ENCODE data around the gene CTDSP2. TPM values are rescaled to one million over a fixed set of nuclear protein-coding genes. Genes with fewer than 3 reads are reported as not detected.

CTDSP2 gene
- total RNA-seq, 1 donor from 2014 or later: 82.6 TPM

DNA sequence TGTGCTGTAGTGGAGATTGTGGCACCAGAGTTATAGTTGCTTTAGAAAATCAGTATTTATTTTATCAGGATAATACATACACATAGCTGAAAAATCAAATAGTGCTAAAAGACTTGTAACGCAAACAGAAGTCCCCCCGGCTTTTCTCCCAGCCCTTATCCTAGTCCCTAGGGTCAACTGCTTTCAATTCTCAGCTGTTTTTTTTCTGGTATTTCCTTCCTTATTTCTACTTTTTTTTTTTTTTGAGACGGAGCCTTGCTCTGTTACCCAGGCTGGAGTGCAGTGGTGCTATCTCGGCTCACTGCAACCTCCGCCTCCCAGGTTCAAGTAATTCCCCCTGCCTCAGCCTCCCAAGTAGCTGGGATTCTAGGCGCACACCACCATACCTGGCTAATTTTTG is 8.4 kb upstream of the CTDSP2 start:
- no peaks in the 10 kb centered on the region for H3K36me3 ChIP-seq
- TF ChIP-seq, protein P1, sequence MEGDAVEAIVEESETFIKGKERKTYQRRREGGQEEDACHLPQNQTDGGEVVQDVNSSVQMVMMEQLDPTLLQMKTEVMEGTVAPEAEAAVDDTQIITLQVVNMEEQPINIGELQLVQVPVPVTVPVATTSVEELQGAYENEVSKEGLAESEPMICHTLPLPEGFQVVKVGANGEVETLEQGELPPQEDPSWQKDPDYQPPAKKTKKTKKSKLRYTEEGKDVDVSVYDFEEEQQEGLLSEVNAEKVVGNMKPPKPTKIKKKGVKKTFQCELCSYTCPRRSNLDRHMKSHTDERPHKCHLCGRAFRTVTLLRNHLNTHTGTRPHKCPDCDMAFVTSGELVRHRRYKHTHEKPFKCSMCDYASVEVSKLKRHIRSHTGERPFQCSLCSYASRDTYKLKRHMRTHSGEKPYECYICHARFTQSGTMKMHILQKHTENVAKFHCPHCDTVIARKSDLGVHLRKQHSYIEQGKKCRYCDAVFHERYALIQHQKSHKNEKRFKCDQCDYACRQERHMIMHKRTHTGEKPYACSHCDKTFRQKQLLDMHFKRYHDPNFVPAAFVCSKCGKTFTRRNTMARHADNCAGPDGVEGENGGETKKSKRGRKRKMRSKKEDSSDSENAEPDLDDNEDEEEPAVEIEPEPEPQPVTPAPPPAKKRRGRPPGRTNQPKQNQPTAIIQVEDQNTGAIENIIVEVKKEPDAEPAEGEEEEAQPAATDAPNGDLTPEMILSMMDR (IDR thresholded peaks at IDR 0.05; ENCODE audit: borderline replicate concordance): no peak

GRCh38 chr12:57853864-57854556 is 7.5 kb upstream of the CTDSP2 start:
- H3K27ac ChIP-seq (replicated peaks): peak overlapping the region; percentile 87
- peaks cover 51% of the 10 kb centered on the region for H3K4me1 ChIP-seq
- TF ChIP-seq, protein P1 (IDR thresholded peaks at IDR 0.05; ENCODE audit: borderline replicate concordance): no peak
- intact Hi-C loops (cut with micrococcal nuclease): no loop called here
- DNase-seq: no peak
- no peak overlapping the region for H3K4me3 ChIP-seq
- no peaks in the 10 kb centered on the region for H3K36me3 ChIP-seq
- H3K27me3 ChIP-seq (ENCODE audit: low read depth): no peaks in the 10 kb centered on the region
- no peaks in the 10 kb centered on the region for H3K9me3 ChIP-seq (replicated peaks)

More for the DNA sequence above, 8.4 kb upstream of the CTDSP2 start:
- DNase-seq: no peak
- H3K9me3 ChIP-seq (replicated peaks): no peaks in the 10 kb centered on the region
- intact Hi-C loops (cut with micrococcal nuclease): no loop called here
- peaks cover 51% of the 10 kb centered on the region for H3K4me1 ChIP-seq
- peak overlapping the region; percentile 21 for H3K27ac ChIP-seq (replicated peaks)
- H3K27me3 ChIP-seq (ENCODE audit: low read depth): no peaks in the 10 kb centered on the region
- H3K4me3 ChIP-seq: no peak overlapping the region

GRCh38 chr12:57852620-57853500 is 6.3 kb upstream of the CTDSP2 start:
- intact Hi-C loops (cut with micrococcal nuclease): no loop called here
- Histone ChIP-seq H3K27me3 (ENCODE audit: low read depth) (no peaks in the 10 kb centered on the region), H3K9me3 (replicated peaks) (no peaks in the 10 kb centered on the region), H3K27ac (replicated peaks) (peak overlapping the region; percentile 87), H3K36me3 (no peaks in the 10 kb centered on the region), H3K4me3 (peak overlapping the region; percentile 67), H3K4me1 (peaks cover 51% of the 10 kb centered on the region)
- TF ChIP-seq, protein P1 (IDR thresholded peaks at IDR 0.05; ENCODE audit: borderline replicate concordance): peak; percentile 41
- peak; percentile 56 for DNase-seq

DNA sequence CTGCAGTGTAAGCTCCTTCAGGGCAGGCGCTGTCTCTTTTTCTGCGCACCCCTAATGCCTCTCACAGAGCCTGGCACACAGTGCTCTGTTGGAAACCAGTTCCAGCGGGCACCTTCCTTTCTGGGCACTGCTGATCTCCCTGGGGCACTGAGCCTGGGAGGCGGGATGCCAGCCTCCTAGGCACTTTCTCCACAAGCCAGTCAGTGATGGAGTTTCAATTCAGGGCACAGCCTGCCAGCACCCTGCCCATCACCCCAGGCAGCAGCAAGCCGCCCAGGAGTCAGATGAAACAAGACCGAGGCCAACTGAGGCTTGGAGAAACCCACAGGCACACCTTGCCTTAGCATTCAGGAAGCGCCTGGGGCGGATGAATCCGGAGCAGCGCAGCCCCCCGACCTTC is 5.7 kb upstream of the CTDSP2 start:
- intact Hi-C loops (cut with micrococcal nuclease): no loop called here
- Histone ChIP-seq H3K27ac (replicated peaks) (peak overlapping the region; percentile 87), H3K9me3 (replicated peaks) (no peaks in the 10 kb centered on the region), H3K27me3 (ENCODE audit: low read depth) (no peaks in the 10 kb centered on the region), H3K36me3 (no peaks in the 10 kb centered on the region), H3K4me3 (peak overlapping the region; percentile 67), H3K4me1 (peaks cover 54% of the 10 kb centered on the region)
- peak; percentile 59 for DNase-seq
- TF ChIP-seq, protein P1 (IDR thresholded peaks at IDR 0.05; ENCODE audit: borderline replicate concordance): no peak

DNA sequence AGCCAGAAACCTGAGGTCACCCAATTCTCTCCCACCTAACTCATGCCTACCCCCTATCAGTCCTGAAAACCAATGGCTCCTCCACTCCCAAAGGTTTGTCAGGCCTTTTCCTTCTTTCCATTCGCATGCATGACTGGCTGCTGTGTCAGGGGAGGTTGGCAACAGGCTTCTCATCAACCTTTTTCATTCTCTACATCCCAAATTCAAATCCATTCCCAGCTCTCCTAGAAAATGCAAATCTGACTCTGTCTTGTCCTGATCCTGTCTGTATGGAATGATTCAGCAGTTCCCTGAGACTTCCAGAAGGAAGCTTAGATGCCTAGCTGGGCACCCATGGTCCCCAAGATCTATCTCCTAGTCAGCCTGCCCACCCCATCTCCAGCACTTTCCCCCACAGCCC is 5.0 kb upstream of the CTDSP2 start:
- DNase-seq: no peak
- Histone ChIP-seq H3K4me3 (no peak overlapping the region), H3K4me1 (peaks cover 59% of the 10 kb centered on the region), H3K36me3 (no peaks in the 10 kb centered on the region), H3K27me3 (ENCODE audit: low read depth) (no peaks in the 10 kb centered on the region), H3K27ac (replicated peaks) (peak overlapping the region; percentile 87), H3K9me3 (replicated peaks) (no peaks in the 10 kb centered on the region)
- TF ChIP-seq, protein P1 (IDR thresholded peaks at IDR 0.05; ENCODE audit: borderline replicate concordance): no peak
- intact Hi-C loops (cut with micrococcal nuclease): no loop called here
